DOHH2 (cell line): Measurements from ENCODE around the gene ITGA2B.

Experiments
- CTCF ChIP-seq: fragments of 200-600 bp; sonication (generic); IDR thresholded peaks from one replicate; pipeline ENCODE4 v1.5.1; 2014; ENCODE audit warnings: antibody characterized with exemption, mild to moderate bottlenecking, low read depth, low read length; ENCODE audit not compliant: poor library complexity, severe bottlenecking
- EZH2phosphoT487 ChIP-seq: fragments of 200-600 bp; sonication (generic); IDR thresholded peaks from 2 replicates; pipeline ENCODE4 v1.6.1; 2017; ENCODE audit warnings: borderline replicate concordance, mild to moderate bottlenecking, antibody characterized with exemption, low read length, moderate library complexity, mixed read lengths

GRCh38 chr17:44343510-44344209, 45.8 kb downstream of the ITGA2B start:
- TF ChIP-seq EZH2phosphoT487 (no peak), CTCF (no peak)
